GM12892 (cell line): Measurements from ENCODE around the gene MCM10.

Experiments used
- POLR2A ChIP-seq: IDR thresholded peaks from 2 replicates; pipeline ENCODE4 v1.6.1; 2011; ENCODE audit warnings: low read depth, low read length, control low read depth
- POLR2AphosphoS5 ChIP-seq: IDR thresholded peaks from 2 replicates; pipeline ENCODE4 v1.6.1; 2011; ENCODE audit warnings: low read depth, low read length, control low read depth

- TF ChIP-seq POLR2A: no peak
- TF ChIP-seq POLR2AphosphoS5: no peak
These were observed 28.6 kb downstream of the MCM10 start for GRCh38 chr10:13189961-13190360.
